HuH-7 (cell line): ENCODE measurements around the gene EPS8.

ENCODE experiments used
- DNase-seq: peaks from one replicate; pipeline ENCODE4 v3.0.0; 2011; ENCODE audit warnings: low spot score

Gene EPS8

DNA sequence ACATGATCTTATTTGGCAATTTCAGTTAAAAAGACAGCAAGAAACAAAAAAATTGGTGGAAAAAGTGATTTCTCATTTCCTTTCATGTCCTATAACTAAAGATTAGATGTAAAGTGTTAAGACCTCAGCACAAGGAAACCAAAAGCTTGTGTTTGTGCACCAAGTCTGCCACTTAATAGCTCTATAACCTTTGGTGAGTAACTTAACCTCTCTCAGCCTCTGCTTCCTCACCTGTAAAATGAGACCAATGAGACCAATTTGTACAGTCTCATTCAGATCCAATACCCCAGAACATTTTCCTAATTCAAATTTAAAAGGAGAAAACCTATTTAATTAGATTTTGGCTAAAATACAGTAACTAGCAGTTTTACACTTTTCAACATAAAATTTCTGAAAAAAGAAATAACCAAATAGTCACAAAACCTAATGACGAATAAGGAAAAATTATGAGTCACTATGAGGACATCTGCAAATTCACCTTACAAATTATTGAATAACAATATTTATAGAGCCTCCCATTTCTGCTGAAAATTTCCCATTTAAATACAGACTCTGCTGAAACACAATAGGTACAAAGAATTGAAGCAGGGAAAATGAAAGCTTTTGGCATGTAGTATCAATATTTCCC is 71.1 kb downstream of the EPS8 start:
- DNase-seq, result no peak

DNA sequence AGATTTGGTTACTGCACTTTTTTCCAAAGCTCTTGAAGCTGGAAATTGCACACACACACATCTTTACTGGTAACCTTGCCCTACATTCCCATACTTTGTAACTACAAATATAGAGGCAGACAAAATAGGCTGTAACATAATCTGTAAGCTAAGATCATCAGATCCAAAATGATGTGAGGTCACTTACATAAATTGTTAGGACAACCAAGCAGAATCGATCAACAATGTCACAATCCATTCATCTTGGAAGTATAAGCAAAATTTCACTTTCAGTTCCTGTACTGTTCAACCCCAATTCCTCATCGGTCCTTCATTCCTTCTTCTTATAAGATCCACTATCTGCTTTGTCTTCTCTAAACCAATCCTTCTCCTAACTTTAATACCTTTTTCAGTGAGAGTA is 72.6 kb downstream of the EPS8 start:
- DNase-seq, result no peak

DNA sequence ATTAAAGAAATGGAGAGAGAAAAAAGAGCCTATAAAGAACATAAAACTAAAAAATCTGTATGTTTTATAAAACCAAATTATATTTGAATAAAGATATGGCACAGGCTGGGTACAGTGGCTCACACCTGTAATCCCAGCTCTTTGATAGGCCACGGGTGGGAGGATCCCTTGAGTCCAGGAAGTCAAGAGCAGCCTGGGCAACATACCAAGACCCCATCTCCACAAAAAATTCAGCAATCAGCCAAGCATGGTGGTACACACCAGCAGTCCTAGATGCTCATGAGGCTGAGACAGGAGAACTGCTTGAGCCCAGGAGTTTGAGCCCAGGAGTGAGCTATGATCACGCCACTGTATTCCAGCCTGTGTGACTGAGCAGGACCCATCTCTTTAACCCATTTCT is 74.9 kb downstream of the EPS8 start:
- DNase-seq, result no peak

DNA sequence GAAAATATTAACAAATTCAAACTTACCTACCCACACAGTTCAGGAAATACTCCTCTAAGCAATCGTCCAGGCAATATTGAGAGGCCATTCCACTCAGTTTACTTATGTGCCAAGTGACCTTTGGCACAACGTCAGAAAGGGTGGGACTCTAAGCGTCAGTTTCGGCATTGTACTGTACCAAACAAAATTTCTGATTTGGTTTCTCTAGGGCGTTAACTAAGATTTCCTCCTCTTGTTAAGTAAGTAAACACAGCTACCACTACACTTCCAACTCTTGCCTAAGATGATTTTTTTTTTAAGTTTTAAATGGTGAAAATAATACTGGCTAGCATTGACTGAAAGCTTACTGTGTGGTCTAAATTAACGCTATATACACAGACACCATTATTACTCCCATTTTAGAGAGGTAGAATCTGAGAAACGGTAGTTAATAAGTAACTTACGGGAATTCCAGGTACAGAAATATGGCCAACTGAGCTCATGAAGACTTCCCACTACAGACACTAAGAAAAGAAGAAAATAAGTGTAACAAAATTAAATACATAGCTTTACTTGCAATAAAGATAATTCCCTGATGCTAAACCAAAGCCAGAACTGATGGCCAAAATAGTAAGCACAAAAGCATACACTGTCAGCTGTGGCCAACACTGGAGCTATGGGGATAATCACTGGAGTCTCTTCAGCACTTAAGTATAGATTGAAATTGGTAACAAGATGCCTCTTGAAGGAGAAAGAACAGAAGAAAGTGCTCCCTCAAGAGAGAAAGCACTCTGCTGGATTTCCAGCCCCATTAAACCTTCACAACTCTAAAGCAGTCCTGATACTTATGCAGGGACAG is 76.1 kb downstream of the EPS8 start:
- peak; percentile 20 for DNase-seq

DNA sequence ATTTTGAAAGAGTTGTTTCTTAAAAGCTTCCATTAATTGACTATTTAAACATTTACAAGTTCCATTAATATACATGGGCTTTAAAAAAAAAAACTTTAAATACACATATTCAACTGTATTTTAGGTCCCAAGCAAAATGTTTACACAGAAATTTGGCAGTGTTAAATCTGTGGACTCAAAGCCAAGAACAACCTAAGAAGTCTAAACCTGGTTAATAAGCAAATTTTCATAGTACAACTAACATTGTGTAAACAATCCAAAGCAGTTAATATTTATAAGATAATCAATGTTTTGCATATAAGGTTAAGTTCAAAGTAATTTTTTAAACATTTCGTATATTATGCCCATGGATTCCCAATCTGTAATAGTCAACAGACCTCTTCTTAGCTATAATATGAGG is 77.0 kb downstream of the EPS8 start:
- DNase-seq, result no peak

DNA sequence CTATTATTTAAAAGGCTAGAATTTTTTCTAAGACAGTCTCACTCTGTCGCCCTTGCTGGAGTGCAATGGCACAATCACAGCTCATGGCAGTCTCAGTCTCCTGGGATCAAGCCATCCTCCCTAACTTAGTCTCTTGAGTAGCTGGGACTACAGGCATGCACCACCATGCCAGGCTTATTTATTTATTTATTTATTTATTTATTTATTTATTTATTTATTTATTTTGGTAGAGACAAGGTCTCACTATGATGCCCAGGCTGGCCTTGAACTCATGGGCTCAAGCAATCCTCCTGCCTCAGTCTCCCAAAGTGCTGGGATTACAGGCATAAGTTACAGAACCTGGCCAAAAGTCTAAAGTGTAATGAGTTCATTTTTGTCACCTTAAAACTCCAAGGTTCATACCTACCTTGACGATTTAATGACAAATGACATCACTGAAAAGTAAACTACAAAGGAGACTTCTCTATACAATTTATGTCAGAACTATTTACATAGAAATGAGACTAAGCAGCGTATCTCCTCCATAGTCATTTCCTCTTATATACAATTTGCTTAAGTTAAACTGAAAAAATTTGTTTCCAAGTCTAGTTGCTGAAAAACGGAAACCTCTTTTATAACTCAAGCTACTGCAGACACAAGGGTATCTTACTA is 78.2 kb downstream of the EPS8 start:
- no peak for DNase-seq

DNA sequence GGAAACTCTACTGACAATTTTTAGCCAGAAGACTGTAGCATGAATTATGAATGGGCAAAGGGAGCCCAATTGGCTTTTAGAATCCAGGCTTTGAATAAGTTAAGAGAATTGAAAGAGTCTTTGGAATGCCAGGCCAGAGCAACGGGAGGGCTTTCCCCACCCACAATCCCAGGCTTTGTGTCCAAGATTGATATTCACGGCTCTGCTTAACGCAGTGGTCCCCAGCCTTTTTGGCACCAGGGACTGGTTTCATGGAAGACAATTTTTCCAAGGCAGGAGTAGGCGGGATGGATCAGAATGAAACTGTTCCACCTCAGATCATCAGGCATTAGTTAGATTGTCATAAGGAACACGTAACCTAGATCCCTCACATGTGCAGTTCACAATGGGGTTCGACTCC is 79.6 kb downstream of the EPS8 start:
- DNase-seq, result no peak

DNA sequence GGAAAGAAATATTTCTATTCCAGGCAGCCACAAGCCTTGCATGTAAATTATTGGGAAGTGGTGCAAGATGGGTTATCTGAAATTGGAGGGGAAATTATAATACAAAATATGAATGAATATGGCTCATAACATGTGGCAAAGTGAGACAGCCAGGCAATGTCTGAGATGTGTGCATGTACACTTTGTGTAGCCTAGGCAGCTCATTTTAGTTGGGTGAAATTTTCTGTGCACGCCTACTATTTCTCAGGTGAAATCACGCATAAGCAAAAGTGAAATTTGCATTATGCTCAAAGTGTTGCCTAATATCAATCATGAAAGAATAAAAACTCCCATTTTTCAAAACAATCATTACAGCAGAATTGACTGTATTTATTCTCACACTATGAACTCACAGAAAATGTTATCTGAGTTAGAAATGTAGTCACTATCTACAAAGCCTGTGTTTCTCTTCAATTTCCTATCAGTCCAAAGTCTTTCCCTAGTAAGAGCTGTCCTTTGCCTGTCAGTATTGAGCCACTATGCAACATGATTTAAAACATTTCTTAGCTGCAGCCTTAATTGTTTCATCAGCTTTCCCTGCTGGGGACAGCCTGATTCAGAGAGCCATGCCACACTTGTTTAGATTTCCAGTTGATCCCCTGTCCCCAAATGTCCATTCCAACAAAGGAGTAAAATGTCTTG is 80.7 kb downstream of the EPS8 start:
- DNase-seq, result no peak

DNA sequence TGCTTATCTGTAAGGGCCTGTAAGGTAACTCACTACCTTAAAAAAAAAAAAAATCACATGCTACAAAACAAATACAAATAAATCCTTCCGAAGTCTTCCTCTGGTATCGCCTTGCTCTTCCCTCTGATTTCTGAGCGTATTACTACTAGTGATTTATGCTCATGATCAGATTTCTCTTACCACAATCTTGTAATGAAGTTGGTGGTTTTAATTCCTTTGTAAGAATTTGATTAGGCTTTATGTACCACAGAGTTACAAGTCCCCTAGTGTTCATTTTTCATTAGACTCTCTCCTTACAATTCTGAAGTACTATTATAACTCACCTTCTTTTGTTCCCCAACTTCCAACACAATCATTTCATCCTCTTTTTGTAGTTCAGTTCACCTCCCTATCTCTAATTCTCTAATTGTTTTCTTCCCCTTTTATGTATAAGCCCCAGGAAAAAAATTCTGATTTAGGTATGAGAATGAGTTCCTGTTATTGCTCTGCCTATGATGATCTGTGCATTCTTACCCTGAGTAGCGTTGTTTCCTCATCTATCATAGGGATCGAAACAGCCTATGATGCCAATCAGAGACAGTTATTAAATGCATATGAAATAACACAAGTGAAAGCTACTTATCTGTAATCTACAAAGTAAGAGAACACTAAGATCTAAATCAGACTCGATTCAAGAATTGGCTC is 81.5 kb downstream of the EPS8 start:
- no peak for DNase-seq

DNA sequence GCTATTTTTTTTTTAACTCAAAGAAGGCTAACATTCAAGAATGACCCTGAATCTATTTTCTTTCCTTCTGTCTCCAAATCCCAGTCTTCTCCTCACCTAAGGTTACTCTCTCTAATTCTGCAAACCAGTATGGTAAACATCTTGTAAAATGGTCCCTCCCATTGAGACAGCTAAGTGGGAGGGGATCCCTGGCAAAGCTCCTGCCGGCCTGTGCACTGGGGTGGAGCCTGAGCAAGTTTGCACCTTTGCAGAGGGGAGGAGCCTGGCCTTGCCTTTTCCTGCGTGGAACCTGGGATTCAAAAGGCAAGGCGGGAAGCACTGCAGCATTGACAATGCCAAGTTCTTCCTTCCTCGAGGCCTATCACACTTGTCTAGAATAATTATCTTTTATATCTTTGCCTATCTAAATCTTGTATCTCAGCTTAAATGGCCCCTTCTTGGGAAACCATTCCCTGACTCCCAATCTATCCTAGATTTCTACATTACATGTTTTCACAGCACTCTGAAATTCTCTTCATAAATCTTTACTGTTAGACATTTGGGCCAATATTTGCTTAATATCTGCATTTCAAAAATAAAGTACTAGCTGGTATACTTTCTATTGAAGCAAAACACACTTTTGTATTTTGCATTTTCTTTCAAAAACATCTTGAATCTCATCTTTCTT is 83.0 kb downstream of the EPS8 start:
- no peak for DNase-seq

DNA sequence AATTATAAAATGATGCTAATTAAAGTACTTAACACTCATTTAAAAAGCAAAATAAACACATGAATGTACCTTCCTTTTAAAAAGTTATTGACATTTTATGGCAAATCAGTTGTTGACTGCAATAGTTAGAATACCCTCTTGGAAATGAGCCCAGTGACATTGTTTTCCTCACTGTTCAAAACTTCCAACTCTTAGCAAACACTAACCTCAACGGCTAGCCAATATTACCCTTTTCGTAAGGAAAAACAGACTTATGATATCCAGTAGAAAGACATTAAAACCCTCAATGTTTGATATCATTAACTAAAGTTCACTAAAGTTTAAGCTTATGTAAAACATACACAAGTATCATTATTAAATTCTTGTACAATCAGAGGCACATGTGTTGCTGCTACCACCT is 83.6 kb downstream of the EPS8 start:
- DNase-seq, result no peak

DNA sequence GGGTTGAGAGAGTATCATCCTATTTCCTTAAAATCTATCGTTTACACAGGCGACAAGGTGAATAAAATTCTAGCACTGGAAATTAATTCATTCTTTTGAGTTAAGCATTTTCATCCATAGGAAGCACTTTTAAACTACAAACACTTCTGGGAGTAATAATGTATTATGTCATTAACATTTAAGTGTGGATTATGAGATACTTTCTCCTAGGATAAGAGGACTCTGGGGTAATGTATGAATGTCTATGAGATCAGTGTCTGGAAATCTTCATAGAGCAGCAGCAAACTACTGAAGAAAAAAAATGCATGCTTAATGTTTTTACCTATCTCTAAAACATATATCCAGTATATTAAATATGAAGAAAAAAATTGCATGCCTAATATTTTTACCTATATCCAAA is 86.9 kb downstream of the EPS8 start:
- DNase-seq, result no peak

DNA sequence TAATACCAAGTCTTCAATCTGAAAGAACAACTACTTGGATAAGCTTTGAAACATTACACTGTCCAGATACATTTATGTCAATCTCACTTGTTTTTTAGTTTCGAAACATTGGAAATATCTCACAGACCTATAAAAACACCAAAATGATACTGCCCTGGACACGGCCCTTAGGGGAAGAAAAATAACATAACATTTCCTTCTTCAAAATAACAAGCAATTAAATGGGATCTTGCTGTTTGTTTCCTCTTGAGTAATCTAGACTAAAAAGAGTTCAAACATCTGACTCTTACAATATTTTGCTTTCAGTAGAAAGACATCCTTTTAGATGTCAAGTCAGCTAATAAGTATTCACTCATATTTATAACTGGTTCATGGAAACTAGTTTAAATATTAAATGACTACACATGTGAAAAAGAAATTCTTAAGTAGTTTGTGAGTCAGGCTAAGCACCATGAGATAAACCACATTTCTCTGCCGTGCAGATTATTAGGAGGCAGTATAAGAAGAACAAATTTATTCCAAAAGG is 87.5 kb downstream of the EPS8 start:
- no peak for DNase-seq

DNA sequence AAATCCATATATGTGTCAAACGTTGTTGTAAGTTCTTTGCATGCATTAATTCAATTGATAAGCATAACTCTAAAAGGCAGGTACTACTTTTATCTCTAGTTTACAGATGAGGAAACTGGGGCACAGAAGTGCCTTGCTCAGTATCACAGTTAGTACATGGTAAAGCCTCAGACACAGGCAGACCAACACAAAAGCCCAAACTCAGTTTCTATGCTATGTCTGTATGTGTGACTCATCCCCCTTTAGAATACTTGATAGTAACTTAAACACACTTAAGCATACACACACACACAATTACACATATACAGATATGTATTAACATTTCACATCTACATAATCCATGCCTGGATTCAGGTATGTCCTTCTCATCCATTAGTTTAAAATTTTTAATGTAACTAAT is 88.0 kb downstream of the EPS8 start:
- DNase-seq, result no peak

DNA sequence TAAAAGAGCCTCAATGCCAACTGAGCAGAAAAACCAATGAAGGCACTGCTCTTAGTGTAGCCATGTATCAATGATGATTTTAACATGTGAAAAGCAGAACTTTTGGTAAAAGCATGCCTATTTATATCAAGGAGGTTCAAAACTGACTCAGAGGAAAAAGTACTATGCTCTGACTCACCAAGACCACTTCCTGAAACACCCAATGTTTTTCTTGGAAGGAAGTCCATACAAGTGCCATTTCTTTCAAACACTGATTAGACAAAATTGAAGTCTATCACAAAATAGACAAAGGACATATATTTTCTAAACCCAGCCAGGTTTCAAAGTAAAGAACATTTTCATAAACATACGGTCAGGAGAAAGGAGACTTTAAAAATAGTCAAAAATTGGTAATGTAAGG is 88.6 kb downstream of the EPS8 start:
- no peak for DNase-seq

DNA sequence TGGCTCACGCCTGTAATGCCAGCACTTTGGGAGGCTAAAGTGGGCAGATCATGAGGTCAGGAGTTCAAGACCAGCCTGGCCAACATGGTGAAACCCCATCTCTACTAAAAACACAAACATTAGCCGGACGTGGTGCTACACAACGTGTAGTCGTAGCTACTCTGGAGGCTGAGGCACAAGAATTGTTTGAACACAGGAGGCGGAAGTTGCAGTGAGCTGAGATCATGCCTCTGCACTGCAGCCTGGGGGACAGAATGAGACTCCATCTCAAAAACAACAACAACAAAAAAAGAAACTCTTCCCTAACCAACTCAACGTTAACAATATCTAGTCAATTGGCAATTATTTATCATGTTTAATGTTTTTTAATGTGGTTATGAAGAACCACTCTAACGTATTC is 89.3 kb downstream of the EPS8 start:
- DNase-seq, result no peak

DNA sequence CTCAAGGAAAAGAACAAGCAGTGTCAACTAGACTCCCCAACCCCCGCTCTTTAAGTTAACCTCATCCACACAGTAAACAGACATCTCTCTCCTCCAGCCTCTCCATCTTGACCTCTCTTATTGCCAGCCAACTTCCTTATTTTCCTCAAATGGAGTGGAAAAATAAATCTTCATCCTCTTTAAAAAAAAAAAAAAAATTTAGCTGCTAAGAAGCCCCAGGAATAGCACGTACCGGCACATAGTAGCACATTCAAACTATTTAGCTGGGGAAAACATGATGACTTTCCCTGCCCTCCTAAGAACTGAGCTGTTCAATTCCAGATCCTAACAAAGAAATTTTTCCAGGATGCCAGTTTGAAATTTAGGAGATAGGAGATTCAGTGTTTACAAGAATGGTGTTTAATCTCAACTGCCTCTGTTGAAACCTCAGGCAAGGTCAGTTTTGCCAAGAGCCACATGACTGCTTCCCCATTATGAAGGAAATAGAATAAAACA is 90.8 kb downstream of the EPS8 start:
- DNase-seq, result no peak

DNA sequence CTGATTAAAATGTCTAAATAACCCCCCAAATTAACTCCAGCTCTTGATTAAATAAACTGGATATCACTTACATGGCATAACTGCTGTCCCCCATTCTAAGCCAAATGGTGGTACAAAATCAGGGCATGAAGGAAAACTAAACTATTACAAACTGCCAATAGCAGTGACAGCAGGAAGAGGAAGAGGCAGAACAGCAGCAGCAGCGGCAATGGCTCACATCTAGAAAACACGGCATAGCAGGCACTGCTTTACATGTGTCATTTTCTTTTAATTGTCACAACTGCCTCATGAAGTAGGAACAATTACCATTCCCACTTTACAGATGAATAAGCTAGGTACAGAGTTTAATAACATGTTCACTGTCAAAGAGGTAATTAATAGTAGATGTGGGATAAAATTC is 92.0 kb downstream of the EPS8 start:
- DNase-seq, result no peak

DNA sequence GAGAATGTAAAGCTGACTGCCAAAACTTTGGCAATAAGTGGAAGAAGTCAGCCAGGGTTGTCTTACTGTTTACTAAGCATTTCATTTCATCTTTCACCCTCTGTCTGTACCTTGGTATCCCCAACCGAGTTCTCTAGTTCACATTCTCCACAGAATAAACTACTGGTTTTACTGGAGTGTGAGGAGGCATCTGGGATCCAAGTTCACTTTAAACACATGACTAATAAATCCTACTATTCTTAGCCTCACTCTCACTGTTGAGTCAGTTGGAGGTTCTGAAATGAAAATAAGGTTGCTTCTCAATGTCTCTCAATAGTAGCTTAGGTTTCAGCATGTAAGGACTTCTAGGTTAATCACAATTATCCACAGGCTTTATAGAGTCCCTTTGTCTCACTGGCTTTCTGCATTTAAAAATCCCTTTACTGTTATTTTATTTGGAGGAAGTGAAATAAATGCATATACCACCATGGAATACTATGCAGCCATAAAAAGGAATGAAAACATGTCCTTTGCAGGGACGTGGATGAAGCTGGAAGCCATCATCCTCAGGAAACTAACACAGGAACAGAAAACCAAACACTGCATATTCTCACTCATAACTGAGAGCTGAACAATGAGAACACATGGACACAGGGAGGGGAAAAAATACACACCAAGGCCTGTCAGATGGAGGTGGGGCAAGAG is 95.8 kb downstream of the EPS8 start:
- DNase-seq, result no peak

DNA sequence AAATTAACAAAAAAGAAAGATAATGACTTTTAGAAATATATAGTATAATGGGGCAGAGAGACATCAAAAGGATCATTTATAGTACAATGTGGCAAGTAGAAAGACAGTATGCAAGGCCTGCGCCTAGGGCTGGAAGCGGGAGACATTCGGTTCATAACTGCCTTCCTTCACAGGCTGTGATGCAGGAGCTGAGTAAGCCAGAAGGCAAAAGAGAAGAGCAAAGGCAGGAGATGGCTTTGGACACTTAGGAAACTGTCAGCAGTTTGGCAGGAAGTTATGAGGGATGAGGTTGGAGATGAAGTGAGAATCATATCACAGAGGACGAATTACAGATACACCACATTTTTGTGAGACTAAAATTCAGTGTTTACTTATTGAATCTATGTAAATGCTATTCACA is 97.8 kb downstream of the EPS8 start:
- no peak for DNase-seq

DNA sequence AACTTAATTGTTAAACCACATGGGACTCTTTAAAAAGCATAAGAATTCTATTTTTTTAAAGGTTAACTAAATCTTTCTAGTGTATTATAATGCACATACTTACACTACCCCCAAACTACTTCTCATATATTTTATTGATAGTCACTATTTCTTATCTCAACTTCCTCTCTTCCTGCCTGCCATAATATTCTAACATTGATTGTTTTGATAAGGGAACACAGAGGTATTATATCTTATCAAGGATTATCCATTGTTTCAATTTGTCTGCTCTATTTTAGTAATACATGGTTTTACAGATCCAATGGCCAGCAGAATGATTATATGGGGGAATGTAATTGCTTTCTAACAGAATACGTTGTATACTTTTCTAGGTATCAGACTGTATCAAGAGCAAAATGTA is 98.9 kb downstream of the EPS8 start:
- DNase-seq, result no peak
